Measurements from ENCODE around the gene GAL3ST3. TPM values are rescaled to one million over a fixed set of nuclear protein-coding genes. Genes with fewer than 3 reads are reported as not detected.

The GAL3ST3 gene
- total RNA-seq, 1 donor from 2014 or later, result 2.1 TPM

DNA sequence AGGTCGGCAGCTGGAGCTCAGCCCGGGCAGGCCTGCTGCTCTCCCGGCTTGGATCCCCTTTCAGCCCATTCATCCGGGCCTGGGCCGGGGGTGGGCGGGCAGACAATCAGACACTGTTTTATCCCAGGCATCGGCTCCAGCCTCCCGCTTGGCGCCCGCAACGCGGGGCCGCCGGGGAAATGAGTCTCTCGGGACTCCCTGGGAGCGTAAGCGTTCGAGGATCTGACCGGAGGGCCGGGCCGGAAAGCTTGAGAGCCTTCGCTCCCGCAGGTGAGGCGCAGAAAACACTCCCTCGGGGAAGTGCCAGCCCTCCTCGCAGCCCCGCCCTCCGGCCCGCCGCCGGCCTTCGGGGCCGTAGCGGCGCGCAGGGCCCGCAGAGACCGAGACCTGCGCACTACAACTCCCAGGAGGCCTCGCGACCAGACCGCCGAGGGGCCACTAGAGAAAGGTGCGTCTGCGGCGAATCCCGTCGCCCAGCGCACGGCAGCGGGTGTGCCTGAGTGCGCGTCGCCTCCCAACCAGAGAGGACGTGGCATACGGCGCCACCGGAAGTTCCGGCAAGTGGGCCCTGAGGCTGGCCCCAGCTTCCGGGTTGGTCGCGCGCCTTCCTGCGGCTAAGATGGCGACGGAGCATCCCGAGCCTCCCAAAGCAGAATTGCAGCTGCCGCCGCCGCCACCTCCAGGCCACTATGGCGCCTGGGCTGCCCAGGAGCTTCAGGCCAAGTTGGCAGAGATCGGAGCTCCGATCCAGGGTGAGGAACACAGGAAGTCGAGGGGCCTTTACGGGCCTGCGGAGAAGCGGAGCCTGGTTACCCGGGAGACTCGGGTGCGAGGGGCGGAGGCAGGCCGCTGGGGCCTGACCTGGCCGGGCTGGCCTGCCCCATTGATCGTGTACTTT, 3.1 kb upstream of the GAL3ST3 start, which contains the start of gene SF3B2:
Gene SF3B2, plus strand, starts transcription at position 599 of the 898 bp plus-strand sequence. Its CDS starts 21 bp downstream, at position 620.
- DNase-seq (ENCODE audit: low read depth), result peak; percentile 61
- TF ChIP-seq, protein P1, sequence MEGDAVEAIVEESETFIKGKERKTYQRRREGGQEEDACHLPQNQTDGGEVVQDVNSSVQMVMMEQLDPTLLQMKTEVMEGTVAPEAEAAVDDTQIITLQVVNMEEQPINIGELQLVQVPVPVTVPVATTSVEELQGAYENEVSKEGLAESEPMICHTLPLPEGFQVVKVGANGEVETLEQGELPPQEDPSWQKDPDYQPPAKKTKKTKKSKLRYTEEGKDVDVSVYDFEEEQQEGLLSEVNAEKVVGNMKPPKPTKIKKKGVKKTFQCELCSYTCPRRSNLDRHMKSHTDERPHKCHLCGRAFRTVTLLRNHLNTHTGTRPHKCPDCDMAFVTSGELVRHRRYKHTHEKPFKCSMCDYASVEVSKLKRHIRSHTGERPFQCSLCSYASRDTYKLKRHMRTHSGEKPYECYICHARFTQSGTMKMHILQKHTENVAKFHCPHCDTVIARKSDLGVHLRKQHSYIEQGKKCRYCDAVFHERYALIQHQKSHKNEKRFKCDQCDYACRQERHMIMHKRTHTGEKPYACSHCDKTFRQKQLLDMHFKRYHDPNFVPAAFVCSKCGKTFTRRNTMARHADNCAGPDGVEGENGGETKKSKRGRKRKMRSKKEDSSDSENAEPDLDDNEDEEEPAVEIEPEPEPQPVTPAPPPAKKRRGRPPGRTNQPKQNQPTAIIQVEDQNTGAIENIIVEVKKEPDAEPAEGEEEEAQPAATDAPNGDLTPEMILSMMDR (conservative IDR thresholded peaks at IDR 0.05; ENCODE audit: low read depth, low read length), result no peak
- H3K4me3 ChIP-seq (ENCODE audit: low read depth, low read length), result peak within 1 kb of the TSS; percentile 95

DNA sequence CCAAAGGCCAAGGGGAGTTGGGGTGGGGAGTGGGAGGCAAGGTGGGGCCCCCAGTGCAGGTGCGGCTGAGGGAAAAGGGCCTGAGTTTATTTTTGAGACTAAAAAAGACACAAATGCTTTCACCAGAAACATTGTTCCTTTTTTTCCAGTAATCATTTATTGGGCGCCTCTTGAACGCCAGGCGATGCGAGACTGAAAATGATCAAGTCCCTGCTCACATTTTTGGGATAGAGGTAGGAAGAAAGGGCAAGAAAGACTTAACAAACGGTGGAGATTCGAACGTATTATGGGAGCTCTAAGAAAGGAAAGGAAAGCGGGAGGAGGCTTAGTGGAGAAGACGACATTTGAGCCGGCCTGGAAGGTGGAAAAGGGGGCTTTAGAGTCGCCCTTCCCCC, 2.4 kb upstream of the GAL3ST3 start:
- DNase-seq (ENCODE audit: low read depth), result no peak
- H3K4me3 ChIP-seq (ENCODE audit: low read depth, low read length), result peak overlapping the region; percentile 95
- TF ChIP-seq, protein P1 (conservative IDR thresholded peaks at IDR 0.05; ENCODE audit: low read depth, low read length), result no peak

DNA sequence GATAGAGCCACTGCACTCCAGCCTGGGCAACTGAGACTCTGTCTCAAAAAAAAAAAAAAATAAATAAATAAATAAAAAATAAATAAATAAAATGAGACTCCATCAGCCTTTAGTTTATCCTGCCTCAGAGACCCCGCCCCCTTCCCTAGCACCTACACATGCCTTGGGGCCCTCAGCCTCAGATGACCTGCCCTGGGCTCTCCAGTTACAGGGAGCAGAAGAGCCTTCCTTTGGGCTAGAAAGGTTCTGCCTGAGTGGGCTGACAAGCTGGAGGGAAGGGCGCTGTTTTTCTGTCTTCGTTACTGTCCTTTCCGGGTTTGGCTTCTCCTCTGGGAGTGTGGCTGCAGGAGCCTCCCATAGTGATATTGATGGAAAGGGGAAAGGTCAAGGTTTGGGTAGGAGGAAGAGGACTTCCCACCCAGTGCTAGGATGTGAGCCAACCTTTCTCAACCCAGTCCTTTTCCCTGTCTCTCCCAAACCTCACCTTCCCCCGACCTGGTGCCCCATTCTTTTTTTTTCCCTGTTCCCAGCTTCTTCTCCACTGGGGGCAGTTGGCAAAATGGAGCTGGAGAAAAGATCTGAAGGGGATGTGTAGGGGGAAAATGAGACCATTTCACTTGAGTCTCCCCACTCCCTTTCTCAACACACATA, 1.7 kb upstream of the GAL3ST3 start:
- H3K4me3 ChIP-seq (ENCODE audit: low read depth, low read length), result no peak overlapping the region
- TF ChIP-seq, protein P1 (conservative IDR thresholded peaks at IDR 0.05; ENCODE audit: low read depth, low read length), result no peak
- DNase-seq (ENCODE audit: low read depth), result no peak

DNA sequence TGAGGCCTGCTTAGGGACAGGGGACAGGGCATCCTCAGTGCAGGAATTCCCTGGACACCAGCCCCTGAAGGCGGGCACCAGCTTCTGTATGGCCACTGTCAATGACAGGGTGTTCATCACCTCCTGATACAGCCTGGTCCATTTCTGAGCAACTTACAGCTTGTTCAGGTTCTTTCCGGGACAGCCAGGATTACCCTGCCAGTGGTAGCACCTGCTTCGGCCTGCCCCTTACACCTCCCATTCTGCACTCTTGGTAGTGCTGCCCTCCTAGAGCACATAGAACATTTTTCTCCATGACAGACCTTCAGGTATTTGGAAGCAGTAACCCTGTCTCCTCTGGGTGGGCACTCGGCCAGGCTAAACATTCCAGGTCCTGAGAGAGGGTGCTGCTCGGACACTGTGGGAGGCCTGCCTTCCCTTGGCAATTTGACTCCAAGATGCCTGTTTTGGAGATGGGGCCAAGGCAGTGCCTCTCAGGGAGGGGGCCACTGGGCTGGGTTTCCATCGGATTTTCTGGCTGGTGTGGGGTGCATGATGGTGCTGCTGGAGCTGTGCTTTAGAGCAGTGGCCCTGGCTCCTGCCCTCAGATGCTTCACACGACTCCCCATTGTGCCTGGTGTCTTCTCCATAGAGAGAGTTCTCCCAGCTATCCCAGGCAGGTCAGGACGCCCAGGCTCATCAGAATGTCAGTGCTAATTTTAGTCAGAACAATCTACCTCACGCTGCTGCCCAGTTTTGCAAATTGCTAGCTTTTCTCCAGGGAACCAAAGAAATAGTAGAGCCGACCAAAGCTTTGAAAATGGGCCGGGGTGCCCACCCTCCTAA, 1.2 kb downstream of the GAL3ST3 start:
- TF ChIP-seq, protein P1 (conservative IDR thresholded peaks at IDR 0.05; ENCODE audit: low read depth, low read length), result no peak
- DNase-seq (ENCODE audit: low read depth), result no peak
- H3K4me3 ChIP-seq (ENCODE audit: low read depth, low read length), result no peak overlapping the region

DNA sequence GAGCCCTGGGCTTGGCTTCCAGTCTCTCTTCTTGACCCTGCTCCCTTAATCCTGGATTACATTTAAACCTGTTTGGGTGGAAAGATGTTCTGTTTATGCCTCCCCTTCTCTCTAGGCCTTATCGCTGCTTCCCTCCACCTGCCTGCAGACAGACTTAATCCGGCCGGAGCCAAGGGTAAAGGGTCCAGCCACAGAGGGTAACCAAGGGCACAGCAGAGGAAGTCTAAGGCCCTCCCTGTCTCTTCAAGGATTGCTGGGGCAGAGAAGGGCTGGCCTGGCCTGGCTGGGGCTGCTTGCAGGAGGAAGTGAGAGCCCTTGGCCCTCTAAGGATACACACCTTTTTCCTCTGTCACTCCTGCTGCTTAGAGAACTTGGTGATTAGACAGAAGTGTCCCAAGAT, 2.1 kb downstream of the GAL3ST3 start:
- no peak overlapping the region for H3K4me3 ChIP-seq (ENCODE audit: low read depth, low read length)
- no peak for DNase-seq (ENCODE audit: low read depth)
- TF ChIP-seq, protein P1 (conservative IDR thresholded peaks at IDR 0.05; ENCODE audit: low read depth, low read length), result no peak

DNA sequence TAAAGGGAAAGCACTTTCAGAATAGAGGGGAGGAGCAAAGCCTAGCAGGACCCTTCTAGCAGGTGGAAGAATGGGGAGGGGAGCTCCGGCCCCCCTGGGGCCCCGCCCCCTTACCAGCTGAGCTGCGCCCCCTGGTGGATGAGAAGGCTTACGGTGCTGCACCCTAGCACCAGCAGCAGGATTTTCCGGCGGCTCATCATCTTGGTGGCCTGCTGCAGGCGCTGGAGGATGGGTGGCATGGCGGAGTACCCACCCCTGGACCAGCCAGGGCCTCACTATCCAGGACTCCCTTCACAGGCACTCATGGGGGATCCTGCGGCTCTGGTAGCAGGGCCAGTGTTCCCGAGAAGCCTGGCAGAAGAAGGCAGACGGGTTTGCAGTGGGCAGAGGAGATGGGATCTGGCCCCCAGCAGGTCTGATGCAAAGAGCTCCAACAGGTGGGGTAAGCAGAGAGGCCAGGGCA, 3.8 kb downstream of the GAL3ST3 start:
- TF ChIP-seq, protein P1 (conservative IDR thresholded peaks at IDR 0.05; ENCODE audit: low read depth, low read length), result peak; percentile 94
- DNase-seq (ENCODE audit: low read depth), result no peak
- no peak overlapping the region for H3K4me3 ChIP-seq (ENCODE audit: low read depth, low read length)
